ENCODE measurements around the gene ATP6V1F. TPM values are rescaled to one million over a fixed set of nuclear protein-coding genes. Genes with fewer than 3 reads are reported as not detected.
A peak's percentile ranks its signal among the peaks of the same experiment; 100 is the strongest.

ATP6V1F gene
- total RNA-seq, 1 donor from 2014 or later, result 142 TPM

- Histone ChIP-seq H3K4me1 (peaks cover 0 to 6% of the 10 kb centered on the region in 2 donors), H3K27ac (peak overlapping the region in 1 of 2 donors; percentile 28), H3K4me3 (no peak overlapping the region), H3K9me3 (no peaks in the 10 kb centered on the region), H3K36me3 (peaks cover 87 to 98% of the 10 kb centered on the region in 2 donors), H3K27me3 (no peaks in the 10 kb centered on the region)
- intact Hi-C loops (cut with DNase I), result no loop called here
- TF ChIP-seq, protein P1, sequence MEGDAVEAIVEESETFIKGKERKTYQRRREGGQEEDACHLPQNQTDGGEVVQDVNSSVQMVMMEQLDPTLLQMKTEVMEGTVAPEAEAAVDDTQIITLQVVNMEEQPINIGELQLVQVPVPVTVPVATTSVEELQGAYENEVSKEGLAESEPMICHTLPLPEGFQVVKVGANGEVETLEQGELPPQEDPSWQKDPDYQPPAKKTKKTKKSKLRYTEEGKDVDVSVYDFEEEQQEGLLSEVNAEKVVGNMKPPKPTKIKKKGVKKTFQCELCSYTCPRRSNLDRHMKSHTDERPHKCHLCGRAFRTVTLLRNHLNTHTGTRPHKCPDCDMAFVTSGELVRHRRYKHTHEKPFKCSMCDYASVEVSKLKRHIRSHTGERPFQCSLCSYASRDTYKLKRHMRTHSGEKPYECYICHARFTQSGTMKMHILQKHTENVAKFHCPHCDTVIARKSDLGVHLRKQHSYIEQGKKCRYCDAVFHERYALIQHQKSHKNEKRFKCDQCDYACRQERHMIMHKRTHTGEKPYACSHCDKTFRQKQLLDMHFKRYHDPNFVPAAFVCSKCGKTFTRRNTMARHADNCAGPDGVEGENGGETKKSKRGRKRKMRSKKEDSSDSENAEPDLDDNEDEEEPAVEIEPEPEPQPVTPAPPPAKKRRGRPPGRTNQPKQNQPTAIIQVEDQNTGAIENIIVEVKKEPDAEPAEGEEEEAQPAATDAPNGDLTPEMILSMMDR (IDR thresholded peaks at IDR 0.05), result no peak
- no peak for DNase-seq (ENCODE audit: low spot score in 2 of 2)
These were observed 21.4 kb upstream of the ATP6V1F start for GRCh38 chr7:128841171-128841690.

DNA sequence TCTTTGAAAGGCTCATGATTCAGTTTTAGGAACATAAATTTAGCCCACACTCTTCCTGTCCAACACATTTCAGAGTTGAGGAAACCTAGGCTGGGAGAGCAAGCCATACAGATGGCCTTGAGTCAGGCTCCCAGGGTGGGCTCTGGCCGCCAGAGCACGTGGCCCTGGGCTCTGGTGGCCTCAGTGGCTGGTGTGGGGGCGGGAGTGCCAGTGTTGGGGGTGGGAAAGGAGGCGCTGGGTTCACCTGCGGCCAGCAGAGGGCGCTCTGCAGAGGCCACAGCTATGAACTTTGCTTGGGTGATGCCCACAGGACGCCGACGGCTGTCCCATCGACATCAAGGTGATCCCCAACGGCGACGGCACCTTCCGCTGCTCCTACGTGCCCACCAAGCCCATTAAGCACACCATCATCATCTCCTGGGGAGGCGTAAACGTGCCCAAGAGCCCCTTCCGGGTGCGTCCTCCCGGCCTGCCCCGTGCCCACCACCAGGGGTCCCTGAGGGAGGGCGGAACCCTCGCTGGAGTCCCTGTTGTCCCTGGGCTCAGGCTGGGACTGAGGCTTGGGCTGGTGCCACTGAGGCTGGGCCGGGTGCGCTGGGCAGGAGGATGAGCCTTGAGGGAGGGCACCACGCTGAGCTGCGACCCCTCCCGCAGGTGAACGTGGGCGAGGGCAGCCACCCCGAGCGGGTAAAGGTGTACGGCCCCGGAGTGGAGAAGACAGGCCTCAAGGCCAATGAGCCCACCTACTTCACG is 20.6 kb upstream of the ATP6V1F start:
- H3K4me1 ChIP-seq, result no peaks in the 10 kb centered on the region
- peaks cover 92 to 97% of the 10 kb centered on the region in 2 donors for H3K36me3 ChIP-seq
- H3K4me3 ChIP-seq, result no peak overlapping the region
- no peaks in the 10 kb centered on the region for H3K27me3 ChIP-seq
- H3K9me3 ChIP-seq, result no peaks in the 10 kb centered on the region
- TF ChIP-seq, protein P1 (IDR thresholded peaks at IDR 0.05), result peak; percentile 11 to 71 (median 65)
- H3K27ac ChIP-seq, result peak overlapping the region in 1 of 2 donors; percentile 28
- DNase-seq (ENCODE audit: low spot score in 2 of 2), result no peak
- intact Hi-C loops (cut with DNase I), result no loop called here

- Histone ChIP-seq H3K27ac (no peak overlapping the region), H3K4me1 (no peaks in the 10 kb centered on the region), H3K27me3 (no peaks in the 10 kb centered on the region), H3K4me3 (no peak overlapping the region), H3K36me3 (peaks cover 92 to 95% of the 10 kb centered on the region in 2 donors), H3K9me3 (no peaks in the 10 kb centered on the region)
- DNase-seq (ENCODE audit: low spot score in 2 of 2), result no peak
- intact Hi-C loops (cut with DNase I), result no loop called here
- TF ChIP-seq, protein P1 (IDR thresholded peaks at IDR 0.05), result no peak
These were observed 19.7 kb upstream of the ATP6V1F start for GRCh38 chr7:128842674-128843641.

DNA sequence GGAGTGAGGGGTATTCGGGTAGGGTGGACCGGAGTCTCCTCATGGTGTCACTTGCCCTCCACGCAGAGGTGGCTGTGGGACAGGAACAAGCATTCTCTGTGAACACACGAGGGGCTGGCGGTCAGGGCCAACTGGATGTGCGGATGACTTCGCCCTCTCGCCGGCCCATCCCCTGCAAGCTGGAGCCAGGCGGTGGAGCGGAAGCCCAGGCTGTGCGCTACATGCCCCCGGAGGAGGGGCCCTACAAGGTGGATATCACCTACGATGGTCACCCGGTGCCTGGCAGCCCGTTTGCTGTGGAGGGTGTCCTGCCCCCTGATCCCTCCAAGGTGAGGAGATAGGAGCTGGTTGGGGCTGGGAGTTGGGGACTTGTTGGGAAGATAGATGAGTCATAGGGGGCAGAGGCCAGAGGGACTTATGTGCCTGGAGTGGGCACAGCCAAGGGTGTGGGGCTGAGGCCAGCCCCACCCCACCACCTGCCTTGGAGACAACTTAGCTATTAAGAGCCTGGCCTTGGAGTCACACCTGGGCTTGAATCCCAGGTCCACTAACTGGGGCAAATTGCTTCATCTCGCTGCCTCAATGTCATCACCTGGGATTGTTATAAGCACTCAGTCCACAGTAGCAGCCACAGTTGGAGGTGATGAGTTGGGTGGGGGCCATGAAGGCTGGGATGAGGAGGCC is 18.6 kb upstream of the ATP6V1F start:
- Histone ChIP-seq H3K9me3 (no peaks in the 10 kb centered on the region), H3K4me1 (no peaks in the 10 kb centered on the region), H3K4me3 (no peak overlapping the region), H3K36me3 (peaks cover 92 to 94% of the 10 kb centered on the region in 2 donors), H3K27ac (no peak overlapping the region), H3K27me3 (no peaks in the 10 kb centered on the region)
- DNase-seq (ENCODE audit: low spot score in 2 of 2), result no peak
- intact Hi-C loops (cut with DNase I), result no loop called here
- TF ChIP-seq, protein P1 (IDR thresholded peaks at IDR 0.05), result no peak

DNA sequence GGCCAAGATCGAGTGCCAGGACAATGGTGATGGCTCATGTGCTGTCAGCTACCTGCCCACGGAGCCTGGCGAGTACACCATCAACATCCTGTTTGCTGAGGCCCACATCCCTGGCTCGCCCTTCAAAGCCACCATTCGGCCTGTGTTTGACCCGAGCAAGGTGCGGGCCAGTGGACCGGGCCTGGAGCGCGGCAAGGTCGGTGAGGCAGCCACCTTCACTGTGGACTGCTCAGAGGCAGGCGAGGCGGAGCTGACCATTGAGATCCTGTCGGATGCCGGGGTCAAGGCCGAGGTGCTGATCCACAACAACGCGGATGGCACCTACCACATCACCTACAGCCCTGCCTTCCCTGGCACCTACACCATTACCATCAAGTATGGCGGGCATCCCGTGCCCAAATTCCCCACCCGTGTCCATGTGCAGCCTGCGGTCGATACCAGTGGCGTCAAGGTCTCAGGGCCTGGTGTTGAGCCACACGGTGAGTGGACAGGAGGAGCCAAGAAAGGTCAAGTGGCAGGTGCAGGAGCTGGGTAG is 17.8 kb upstream of the ATP6V1F start:
- DNase-seq (ENCODE audit: low spot score in 2 of 2), result no peak
- H3K27ac ChIP-seq, result no peak overlapping the region
- H3K27me3 ChIP-seq, result no peaks in the 10 kb centered on the region
- TF ChIP-seq, protein P1 (IDR thresholded peaks at IDR 0.05), result no peak
- no peaks in the 10 kb centered on the region for H3K9me3 ChIP-seq
- H3K4me3 ChIP-seq, result no peak overlapping the region
- no peaks in the 10 kb centered on the region for H3K4me1 ChIP-seq
- intact Hi-C loops (cut with DNase I), result no loop called here
- peaks cover 92 to 94% of the 10 kb centered on the region in 2 donors for H3K36me3 ChIP-seq

Data from ascending aorta (tissue), 2 donors.